Measurements from ENCODE around the gene APOBR. TPM values are rescaled to one million over a fixed set of nuclear protein-coding genes. Genes with fewer than 3 reads are reported as not detected.

Gene APOBR
- polyA plus RNA-seq, 3 donors = 1.9 to 48.6 (median 3.8) TPM

- no peaks in the 10 kb centered on the region for H3K36me3 Mint-ChIP-seq
- intact Hi-C loops (cut with micrococcal nuclease) = no loop called here
- no peaks in the 10 kb centered on the region for H3K9me3 ChIP-seq (replicated peaks in 1 of 2; ENCODE audit: control insufficient read depth in 1 of 2, insufficient read depth in 1 of 2, low read length in 2 of 2)
- no peaks in the 10 kb centered on the region for H4K20me1 ChIP-seq (ENCODE audit: insufficient read depth, low read length)
- H3K4me2 ChIP-seq (replicated peaks; ENCODE audit: extremely low read depth, low read length, poor library complexity, severe bottlenecking) = no peak within 1 kb of the TSS
- no peaks in the 10 kb centered on the region for H3K36me3 ChIP-seq (replicated peaks in 1 of 2; ENCODE audit: control insufficient read depth in 1 of 2, insufficient read depth in 2 of 2, low read length in 2 of 2)
- H3K79me2 ChIP-seq (ENCODE audit: insufficient read depth, low read length) = no peaks in the 10 kb centered on the region
- H3K9ac ChIP-seq (ENCODE audit: insufficient read depth, low read length, poor library complexity, severe bottlenecking) = no peak within 1 kb of the TSS
- WGBS (ENCODE audit: insufficient coverage) = 27% methylated on average over 3 of the region's 22 CpGs
- no peaks in the 10 kb centered on the region for H3K27me3 ChIP-seq (ENCODE audit: control insufficient read depth in 2 of 2, insufficient read depth in 2 of 2, low read length in 2 of 2)
- H3K4me3 Mint-ChIP-seq = no peak within 1 kb of the TSS
- peaks cover 62% of the 10 kb centered on the region for H3K4me1 Mint-ChIP-seq
- peaks cover 0 to 3% (median 2%) of the 10 kb centered on the region in 7 donors for H3K9me3 Mint-ChIP-seq
- DNase-seq = no peak
- no peak within 1 kb of the TSS for H2AFZ ChIP-seq (ENCODE audit: insufficient read depth, low read depth, low read length, poor library complexity, severe bottlenecking)
- no peak within 1 kb of the TSS for H3K27ac ChIP-seq (ENCODE audit: low read depth in 1 of 2, low read length in 2 of 2)
- H3K4me1 ChIP-seq (ENCODE audit: control insufficient read depth in 1 of 2, insufficient read depth in 2 of 2, low read length in 2 of 2) = peaks cover 39 to 56% of the 10 kb centered on the region in 2 donors
- H3K27ac Mint-ChIP-seq = peak within 1 kb of the TSS in 5 of 7 donors; percentile 29 to 84 (median 70)
- peaks cover 0 to 3% (median 3%) of the 10 kb centered on the region in 3 donors for H3K27me3 Mint-ChIP-seq (ENCODE audit: low read depth in 3 of 3)
- TF ChIP-seq CTCF (IDR thresholded peaks at IDR 0.05) = no peak
- H3K4me3 ChIP-seq (replicated peaks in 1 of 3; ENCODE audit: low read depth in 2 of 3, low read length in 3 of 3) = no peak within 1 kb of the TSS
These were observed 44.5 kb downstream of the APOBR start, which contains the start of gene NUPR1 for GRCh38 chr16:28538733-28539596. TSS of gene NUPR1 (minus strand) at chr16:28538974. CDS start at chr16:28538907, 67 bp downstream.

- Mint-ChIP-seq H3K36me3 (no peaks in the 10 kb centered on the region), H3K27me3 (ENCODE audit: low read depth in 3 of 3) (peaks cover 0 to 3% (median 3%) of the 10 kb centered on the region in 3 donors), H3K9me3 (peaks cover 0 to 3% (median 0%) of the 10 kb centered on the region in 7 donors), H3K4me3 (no peak overlapping the region), H3K4me1 (peaks cover 53% of the 10 kb centered on the region), H3K27ac (peak overlapping the region in 5 of 7 donors; percentile 50 to 73 (median 58))
- Histone ChIP-seq H2AFZ (ENCODE audit: insufficient read depth, low read depth, low read length, poor library complexity, severe bottlenecking) (no peak overlapping the region), H3K79me2 (ENCODE audit: insufficient read depth, low read length) (no peaks in the 10 kb centered on the region), H3K4me2 (replicated peaks; ENCODE audit: extremely low read depth, low read length, poor library complexity, severe bottlenecking) (no peak overlapping the region), H3K36me3 (replicated peaks in 1 of 2; ENCODE audit: control insufficient read depth in 1 of 2, insufficient read depth in 2 of 2, low read length in 2 of 2) (no peaks in the 10 kb centered on the region), H3K27me3 (ENCODE audit: control insufficient read depth in 2 of 2, insufficient read depth in 2 of 2, low read length in 2 of 2) (no peaks in the 10 kb centered on the region), H3K4me3 (replicated peaks in 1 of 3; ENCODE audit: low read depth in 2 of 3, low read length in 3 of 3) (no peak overlapping the region), H3K27ac (ENCODE audit: low read depth in 1 of 2, low read length in 2 of 2) (peak overlapping the region in 1 of 2 donors; percentile 26), H3K4me1 (ENCODE audit: control insufficient read depth in 1 of 2, insufficient read depth in 2 of 2, low read length in 2 of 2) (peaks cover 28 to 47% of the 10 kb centered on the region in 2 donors), H3K9ac (ENCODE audit: insufficient read depth, low read length, poor library complexity, severe bottlenecking) (no peak overlapping the region), H4K20me1 (ENCODE audit: insufficient read depth, low read length) (no peaks in the 10 kb centered on the region), H3K9me3 (replicated peaks in 1 of 2; ENCODE audit: control insufficient read depth in 1 of 2, insufficient read depth in 1 of 2, low read length in 2 of 2) (no peaks in the 10 kb centered on the region)
- DNase-seq = no peak
- intact Hi-C loops (cut with micrococcal nuclease) = no loop called here
- WGBS (ENCODE audit: insufficient coverage) = 93% methylated on average over 3 of the region's 3 CpGs
- TF ChIP-seq CTCF (IDR thresholded peaks at IDR 0.05) = no peak
These were observed 45.9 kb downstream of the APOBR start for GRCh38 chr16:28540346-28540745.

Measured in CD14-positive monocyte (primary cell).